Astrocyte (in vitro differentiated cells and primary cell): ENCODE measurements around the gene OR13J1. TPM values are rescaled to one million over a fixed set of nuclear protein-coding genes. Genes with fewer than 3 reads are reported as not detected.

Experiments used
- DNase-seq: peaks from one replicate; pipeline ENCODE4 v3.0.0-alpha.2; 2010; ENCODE audit warnings: low read depth
- FAIRE-seq: peaks from 2 replicates; lab custom pipeline; 2011; peaks lifted over from hg19 to GRCh38; lab: Jason Lieb, UNC
- H2AFZ ChIP-seq: 2 replicates; pipeline ENCODE4 v1.6.0; 2012; ENCODE audit warnings: low read depth, low read length, inconsistent platforms
- H3K27ac ChIP-seq: 2 replicates; pipeline ENCODE4 v1.5.1; 2011; ENCODE audit warnings: low read depth, low read length, inconsistent platforms
- H3K27me3 ChIP-seq: 2 replicates; pipeline ENCODE4 v1.6.0; 2011; ENCODE audit warnings: low read length, inconsistent platforms; ENCODE audit not compliant: insufficient read depth
- H3K36me3 ChIP-seq: 2 replicates; pipeline ENCODE4 v1.5.1; 2011; ENCODE audit warnings: low read length, inconsistent platforms; ENCODE audit not compliant: insufficient read depth
- H3K4me1 ChIP-seq: 2 replicates; pipeline ENCODE4 v1.5.1; 2011; ENCODE audit warnings: low read length, inconsistent platforms; ENCODE audit not compliant: insufficient read depth
- H3K4me2 ChIP-seq: 2 replicates; pipeline ENCODE4 v1.6.0; 2012; ENCODE audit warnings: low read length, inconsistent platforms
- H3K4me3 ChIP-seq: 2 replicates; pipeline ENCODE4 v1.5.1; 2011; ENCODE audit warnings: low read depth, mild to moderate bottlenecking, low read length, inconsistent platforms; ENCODE audit not compliant: insufficient read depth
- H3K79me2 ChIP-seq: 2 replicates; pipeline ENCODE4 v1.6.0; 2012; ENCODE audit warnings: mild to moderate bottlenecking, low read length, inconsistent platforms; ENCODE audit not compliant: insufficient read depth
- H3K9ac ChIP-seq: 2 replicates; pipeline ENCODE4 v1.6.0; 2012; ENCODE audit warnings: mild to moderate bottlenecking, low read length, inconsistent platforms
- H3K9me3 ChIP-seq: 2 replicates; pipeline ENCODE4 v1.5.1; 2012; ENCODE audit warnings: low read depth, mild to moderate bottlenecking, low read length, inconsistent platforms; ENCODE audit not compliant: insufficient read depth
- H4K20me1 ChIP-seq: 2 replicates; pipeline ENCODE4 v1.6.0; 2012; ENCODE audit warnings: low read length, inconsistent platforms; ENCODE audit not compliant: insufficient read depth
- H3K27ac Mint-ChIP-seq: one replicate; pipeline ENCODE4 v1.8.0; 2021; ENCODE audit warnings: mild to moderate bottlenecking, mixed read lengths; ENCODE audit not compliant: unreplicated experiment
- H3K27me3 Mint-ChIP-seq: one replicate; pipeline ENCODE4 v1.8.0; 2021; ENCODE audit warnings: low read depth, mixed read lengths; ENCODE audit not compliant: unreplicated experiment
- H3K36me3 Mint-ChIP-seq: one replicate; pipeline ENCODE4 v1.8.0; 2021; ENCODE audit warnings: low read depth, mixed read lengths; ENCODE audit not compliant: unreplicated experiment
- H3K4me1 Mint-ChIP-seq: one replicate; pipeline ENCODE4 v1.8.0; 2021; ENCODE audit warnings: low read depth, mixed read lengths; ENCODE audit not compliant: unreplicated experiment
- H3K4me3 Mint-ChIP-seq: one replicate; pipeline ENCODE4 v1.8.0; 2021; ENCODE audit warnings: mild to moderate bottlenecking, moderate library complexity, mixed read lengths; ENCODE audit not compliant: unreplicated experiment
- H3K9me3 Mint-ChIP-seq: one replicate; pipeline ENCODE4 v1.8.0; 2021; ENCODE audit warnings: mild to moderate bottlenecking, mixed read lengths; ENCODE audit not compliant: unreplicated experiment
- EZH2 ChIP-seq: IDR thresholded peaks from 2 replicates; pipeline ENCODE4 v1.6.1; 2012; ENCODE audit warnings: mild to moderate bottlenecking, low read length, inconsistent platforms; ENCODE audit not compliant: insufficient read depth
- total RNA-seq: library from RNA; stranded (reverse); gene quantifications from 2 replicates; pipeline ENCODE4 v1.2.1, GENCODE V29; 2021
- TF ChIP-seq, protein P1 (sequence below): IDR thresholded peaks from 2 replicates; pipeline ENCODE4 v1.5.1; 2011; ENCODE audit warnings: low read depth, mild to moderate bottlenecking, inconsistent platforms, low read length, moderate library complexity; ENCODE audit not compliant: insufficient read depth

Gene OR13J1
- total RNA-seq, 1 donor from 2014 or later = not detected

DNA sequence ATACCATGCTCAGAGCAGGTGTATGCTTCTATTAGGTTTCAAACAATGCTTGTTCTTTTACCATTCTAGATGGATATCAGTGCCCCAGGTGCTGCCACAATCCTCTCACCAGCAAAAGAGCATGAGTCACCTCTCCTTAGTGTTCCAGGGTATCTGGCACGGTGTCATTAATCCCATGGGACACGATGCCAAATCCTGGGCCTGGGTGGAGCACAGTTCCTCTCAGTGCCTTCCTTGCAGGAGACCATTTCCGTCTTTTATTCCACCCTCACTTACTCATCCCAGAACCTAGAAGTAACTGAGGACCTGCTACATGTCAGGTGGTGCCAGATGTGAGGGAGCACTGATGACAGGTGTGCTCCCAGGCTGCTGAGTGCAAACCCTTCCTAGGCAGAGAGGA, 1.3 kb upstream of the OR13J1 start:
- Histone ChIP-seq H3K4me3 (no peak overlapping the region), H3K79me2 (no peaks in the 10 kb centered on the region), H3K36me3 (no peaks in the 10 kb centered on the region), H3K4me1 (no peaks in the 10 kb centered on the region), H3K27ac (no peak overlapping the region), H3K4me2 (no peak overlapping the region), H3K27me3 (peaks cover 7% of the 10 kb centered on the region), H4K20me1 (no peaks in the 10 kb centered on the region), H3K9ac (no peak overlapping the region), H3K9me3 (no peaks in the 10 kb centered on the region), H2AFZ (no peak overlapping the region)
- FAIRE-seq = no peak
- DNase-seq = no peak
- Mint-ChIP-seq H3K4me1 (no peaks in the 10 kb centered on the region), H3K27me3 (peaks cover 12% of the 10 kb centered on the region), H3K36me3 (peaks cover 5% of the 10 kb centered on the region), H3K27ac (no peak overlapping the region), H3K4me3 (no peak overlapping the region), H3K9me3 (peaks cover 2% of the 10 kb centered on the region)
- TF ChIP-seq EZH2 = no peak
- TF ChIP-seq, protein P1, sequence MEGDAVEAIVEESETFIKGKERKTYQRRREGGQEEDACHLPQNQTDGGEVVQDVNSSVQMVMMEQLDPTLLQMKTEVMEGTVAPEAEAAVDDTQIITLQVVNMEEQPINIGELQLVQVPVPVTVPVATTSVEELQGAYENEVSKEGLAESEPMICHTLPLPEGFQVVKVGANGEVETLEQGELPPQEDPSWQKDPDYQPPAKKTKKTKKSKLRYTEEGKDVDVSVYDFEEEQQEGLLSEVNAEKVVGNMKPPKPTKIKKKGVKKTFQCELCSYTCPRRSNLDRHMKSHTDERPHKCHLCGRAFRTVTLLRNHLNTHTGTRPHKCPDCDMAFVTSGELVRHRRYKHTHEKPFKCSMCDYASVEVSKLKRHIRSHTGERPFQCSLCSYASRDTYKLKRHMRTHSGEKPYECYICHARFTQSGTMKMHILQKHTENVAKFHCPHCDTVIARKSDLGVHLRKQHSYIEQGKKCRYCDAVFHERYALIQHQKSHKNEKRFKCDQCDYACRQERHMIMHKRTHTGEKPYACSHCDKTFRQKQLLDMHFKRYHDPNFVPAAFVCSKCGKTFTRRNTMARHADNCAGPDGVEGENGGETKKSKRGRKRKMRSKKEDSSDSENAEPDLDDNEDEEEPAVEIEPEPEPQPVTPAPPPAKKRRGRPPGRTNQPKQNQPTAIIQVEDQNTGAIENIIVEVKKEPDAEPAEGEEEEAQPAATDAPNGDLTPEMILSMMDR = no peak

DNA sequence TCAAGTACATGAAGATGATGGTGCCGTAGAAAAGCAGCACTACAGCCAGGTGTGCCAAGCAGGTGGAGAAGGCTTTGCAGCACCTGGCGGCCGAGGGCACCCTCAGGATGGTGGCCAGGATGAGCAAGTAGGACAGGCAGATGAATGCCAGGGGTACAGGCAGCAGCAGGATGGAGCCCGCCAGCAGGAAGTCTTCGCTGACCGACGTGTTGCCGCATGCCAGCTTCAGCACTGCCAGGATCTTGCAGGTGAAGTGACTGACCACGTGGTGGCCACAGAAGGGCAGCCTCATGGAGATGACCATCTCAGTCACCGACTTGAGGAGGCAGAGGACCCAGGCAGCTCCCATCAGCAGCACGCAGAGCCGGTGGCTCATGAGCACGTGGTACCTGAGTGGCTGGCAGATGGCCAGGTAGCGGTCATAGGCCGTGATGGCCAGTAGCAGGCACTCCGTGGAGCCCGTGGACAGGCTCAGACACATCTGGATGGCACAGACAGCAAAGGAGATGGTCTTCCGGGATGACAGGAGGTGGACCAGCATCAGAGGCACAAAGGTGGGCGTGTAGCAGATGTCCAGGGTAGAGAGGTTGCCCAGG, 482 bp downstream of the OR13J1 start:
- Mint-ChIP-seq H3K27me3 (peaks cover 12% of the 10 kb centered on the region), H3K9me3 (peaks cover 2% of the 10 kb centered on the region), H3K4me1 (no peaks in the 10 kb centered on the region), H3K27ac (no peak overlapping the region), H3K4me3 (no peak overlapping the region), H3K36me3 (peaks cover 5% of the 10 kb centered on the region)
- H3K4me3 ChIP-seq = no peak overlapping the region
- H3K36me3 ChIP-seq = no peaks in the 10 kb centered on the region
- no peaks in the 10 kb centered on the region for H4K20me1 ChIP-seq
- H3K9me3 ChIP-seq = no peaks in the 10 kb centered on the region
- DNase-seq (no peak), FAIRE-seq (no peak)
- H3K79me2 ChIP-seq = no peaks in the 10 kb centered on the region
- no peaks in the 10 kb centered on the region for H3K4me1 ChIP-seq
- H2AFZ ChIP-seq = no peak overlapping the region
- no peak overlapping the region for H3K27ac ChIP-seq
- H3K27me3 ChIP-seq = peaks cover 2% of the 10 kb centered on the region
- TF ChIP-seq, protein P1 = no peak
- no peak for TF ChIP-seq EZH2
- no peak overlapping the region for H3K9ac ChIP-seq
- H3K4me2 ChIP-seq = no peak overlapping the region

DNA sequence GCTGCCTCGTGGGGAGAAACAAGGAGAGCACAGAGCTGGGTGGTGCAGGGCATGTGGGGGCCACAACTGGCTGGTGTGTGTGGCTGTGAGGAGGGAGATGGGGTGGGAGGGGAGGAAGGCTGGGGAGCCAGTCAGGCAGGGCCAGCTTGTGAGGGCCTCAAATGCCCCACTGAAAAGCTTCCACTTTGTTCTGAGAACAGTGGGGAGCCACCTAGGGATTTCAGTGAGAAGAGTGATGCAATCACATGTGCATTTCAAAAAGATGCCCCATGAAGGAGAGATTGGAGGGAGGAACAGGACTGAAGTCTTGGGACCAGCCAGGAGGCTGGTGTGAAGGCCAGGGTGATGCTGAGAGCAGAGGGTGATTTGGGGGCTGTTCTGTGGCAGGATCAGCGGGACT, 1.3 kb downstream of the OR13J1 start:
- Histone ChIP-seq H3K27ac (no peak overlapping the region), H3K9ac (no peak overlapping the region), H3K27me3 (peaks cover 3% of the 10 kb centered on the region), H3K4me1 (no peaks in the 10 kb centered on the region), H3K4me2 (no peak overlapping the region), H3K4me3 (no peak overlapping the region), H4K20me1 (no peaks in the 10 kb centered on the region), H3K9me3 (no peaks in the 10 kb centered on the region), H3K79me2 (no peaks in the 10 kb centered on the region), H3K36me3 (no peaks in the 10 kb centered on the region), H2AFZ (no peak overlapping the region)
- H3K4me1 Mint-ChIP-seq = no peaks in the 10 kb centered on the region
- H3K9me3 Mint-ChIP-seq = peaks cover 2% of the 10 kb centered on the region
- H3K4me3 Mint-ChIP-seq = no peak overlapping the region
- DNase-seq = no peak
- H3K27me3 Mint-ChIP-seq = peaks cover 14% of the 10 kb centered on the region
- H3K27ac Mint-ChIP-seq = no peak overlapping the region
- no peak for FAIRE-seq
- peaks cover 5% of the 10 kb centered on the region for H3K36me3 Mint-ChIP-seq
- TF ChIP-seq EZH2 = no peak
- TF ChIP-seq, protein P1 = no peak
